Measurements from ENCODE around the gene FGFRL1.

The FGFRL1 gene

DNA sequence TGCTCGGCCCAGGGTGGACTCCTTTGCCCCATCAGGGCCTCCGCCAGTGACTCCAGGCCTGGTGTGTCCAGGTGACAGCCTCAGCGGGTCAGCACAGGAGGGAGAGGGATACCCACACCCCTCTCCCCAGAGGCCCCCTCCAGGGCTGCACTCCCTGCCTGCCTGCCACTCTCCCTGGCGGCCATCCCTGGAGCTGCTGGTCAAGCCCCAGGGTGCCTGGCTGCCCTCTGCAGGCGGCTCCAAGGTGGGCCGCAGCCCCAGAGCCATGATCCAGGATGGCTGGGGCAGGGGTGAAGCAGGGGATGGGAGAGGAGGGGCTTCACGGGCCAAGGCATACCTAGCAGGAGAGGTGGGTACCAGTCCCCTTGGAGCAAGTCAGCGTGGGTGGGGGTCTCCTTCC is 3.8 kb downstream of the FGFRL1 start:
- DNase-seq (ENCODE audit: low spot score), result no peak
- CTCF ChIA-PET, result no interaction called here
- POLR2A ChIA-PET (ENCODE audit: low non-redundant PET), result no interaction called here
- TF ChIP-seq, protein P1, sequence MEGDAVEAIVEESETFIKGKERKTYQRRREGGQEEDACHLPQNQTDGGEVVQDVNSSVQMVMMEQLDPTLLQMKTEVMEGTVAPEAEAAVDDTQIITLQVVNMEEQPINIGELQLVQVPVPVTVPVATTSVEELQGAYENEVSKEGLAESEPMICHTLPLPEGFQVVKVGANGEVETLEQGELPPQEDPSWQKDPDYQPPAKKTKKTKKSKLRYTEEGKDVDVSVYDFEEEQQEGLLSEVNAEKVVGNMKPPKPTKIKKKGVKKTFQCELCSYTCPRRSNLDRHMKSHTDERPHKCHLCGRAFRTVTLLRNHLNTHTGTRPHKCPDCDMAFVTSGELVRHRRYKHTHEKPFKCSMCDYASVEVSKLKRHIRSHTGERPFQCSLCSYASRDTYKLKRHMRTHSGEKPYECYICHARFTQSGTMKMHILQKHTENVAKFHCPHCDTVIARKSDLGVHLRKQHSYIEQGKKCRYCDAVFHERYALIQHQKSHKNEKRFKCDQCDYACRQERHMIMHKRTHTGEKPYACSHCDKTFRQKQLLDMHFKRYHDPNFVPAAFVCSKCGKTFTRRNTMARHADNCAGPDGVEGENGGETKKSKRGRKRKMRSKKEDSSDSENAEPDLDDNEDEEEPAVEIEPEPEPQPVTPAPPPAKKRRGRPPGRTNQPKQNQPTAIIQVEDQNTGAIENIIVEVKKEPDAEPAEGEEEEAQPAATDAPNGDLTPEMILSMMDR (conservative IDR thresholded peaks at IDR 0.05; ENCODE audit: low read depth), result no peak
- peak overlapping the region; percentile 3; the same call in 1 of the 2 replicates for H3K27ac ChIP-seq

DNA sequence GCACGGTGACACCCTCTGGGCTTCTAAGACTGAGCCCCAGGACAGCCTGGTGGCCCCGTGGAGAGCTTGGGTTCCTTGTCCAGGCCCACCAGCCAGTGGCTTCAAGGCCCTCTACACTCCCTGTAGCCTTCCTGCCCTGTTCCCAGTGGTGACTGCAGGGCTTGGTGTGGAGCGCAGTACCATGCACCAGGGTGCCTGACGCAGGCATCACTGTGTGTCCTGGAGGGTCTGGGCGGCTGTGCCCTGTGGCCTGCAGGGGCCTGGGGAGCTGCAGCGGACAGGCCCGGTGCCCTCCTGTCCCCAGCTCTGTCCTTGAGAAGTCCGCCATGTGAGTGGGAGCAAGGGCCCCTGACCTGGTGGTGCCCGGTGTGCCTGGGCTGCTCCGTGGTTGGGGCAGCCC is 4.3 kb downstream of the FGFRL1 start:
- TF ChIP-seq, protein P1 (conservative IDR thresholded peaks at IDR 0.05; ENCODE audit: low read depth), result no peak
- peak overlapping the region; percentile 3; the same call in 1 of the 2 replicates for H3K27ac ChIP-seq
- DNase-seq (ENCODE audit: low spot score), result no peak
- POLR2A ChIA-PET (ENCODE audit: low non-redundant PET), result interaction anchor here (0.7 kb wide), 1 partner anchor 79 kb away, joined by 4 read pairs; no protein-coding TSS in a partner anchor
- CTCF ChIA-PET, result no interaction called here

DNA sequence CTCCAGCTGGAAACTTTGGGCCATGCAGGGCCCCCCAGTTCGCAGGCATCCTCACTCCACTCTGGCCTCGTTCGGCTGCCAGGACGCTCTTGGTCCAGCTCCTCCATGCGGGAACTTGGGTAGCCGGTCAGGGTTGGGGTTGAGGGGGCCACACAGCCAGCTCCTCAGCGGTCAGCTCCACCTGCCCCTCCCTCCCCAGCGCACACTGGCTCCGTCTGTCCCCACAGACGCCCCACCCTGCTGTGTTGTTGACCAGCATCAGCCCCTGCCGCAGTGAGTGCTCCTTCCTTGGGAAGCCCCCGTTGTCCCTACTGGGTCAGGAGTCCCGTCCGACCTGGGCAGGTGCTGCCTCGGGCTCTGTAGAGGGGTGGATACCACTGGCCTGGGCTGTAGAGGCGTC is 5.8 kb downstream of the FGFRL1 start:
- H3K27ac ChIP-seq, result no peak overlapping the region
- ChIA-PET CTCF (no interaction called here), POLR2A (ENCODE audit: low non-redundant PET) (no interaction called here)
- no peak for DNase-seq (ENCODE audit: low spot score)
- TF ChIP-seq, protein P1 (conservative IDR thresholded peaks at IDR 0.05; ENCODE audit: low read depth), result no peak

DNA sequence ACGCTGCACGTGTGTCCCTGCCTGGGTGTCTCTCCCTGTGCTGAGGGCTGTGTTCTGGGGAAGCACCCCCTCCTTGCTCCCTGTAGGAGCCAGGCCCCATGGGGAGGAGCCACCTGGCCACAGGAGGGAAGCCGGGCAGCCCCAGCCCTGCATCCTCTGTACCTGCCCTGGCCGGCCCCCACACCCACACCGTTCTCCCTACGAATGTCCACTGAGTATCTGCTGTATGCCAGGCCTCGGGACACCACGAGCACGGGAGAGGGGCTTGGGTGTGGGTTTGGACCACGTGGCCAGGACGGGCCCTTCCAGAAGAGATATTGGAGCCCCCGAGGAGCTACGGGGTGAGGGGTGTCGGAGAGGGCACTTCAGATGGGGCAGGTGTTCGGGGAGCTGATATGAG is 6.3 kb downstream of the FGFRL1 start:
- no peak for DNase-seq (ENCODE audit: low spot score)
- H3K27ac ChIP-seq, result no peak overlapping the region
- TF ChIP-seq, protein P1 (conservative IDR thresholded peaks at IDR 0.05; ENCODE audit: low read depth), result no peak
- ChIA-PET POLR2A (ENCODE audit: low non-redundant PET) (no interaction called here), CTCF (no interaction called here)

DNA sequence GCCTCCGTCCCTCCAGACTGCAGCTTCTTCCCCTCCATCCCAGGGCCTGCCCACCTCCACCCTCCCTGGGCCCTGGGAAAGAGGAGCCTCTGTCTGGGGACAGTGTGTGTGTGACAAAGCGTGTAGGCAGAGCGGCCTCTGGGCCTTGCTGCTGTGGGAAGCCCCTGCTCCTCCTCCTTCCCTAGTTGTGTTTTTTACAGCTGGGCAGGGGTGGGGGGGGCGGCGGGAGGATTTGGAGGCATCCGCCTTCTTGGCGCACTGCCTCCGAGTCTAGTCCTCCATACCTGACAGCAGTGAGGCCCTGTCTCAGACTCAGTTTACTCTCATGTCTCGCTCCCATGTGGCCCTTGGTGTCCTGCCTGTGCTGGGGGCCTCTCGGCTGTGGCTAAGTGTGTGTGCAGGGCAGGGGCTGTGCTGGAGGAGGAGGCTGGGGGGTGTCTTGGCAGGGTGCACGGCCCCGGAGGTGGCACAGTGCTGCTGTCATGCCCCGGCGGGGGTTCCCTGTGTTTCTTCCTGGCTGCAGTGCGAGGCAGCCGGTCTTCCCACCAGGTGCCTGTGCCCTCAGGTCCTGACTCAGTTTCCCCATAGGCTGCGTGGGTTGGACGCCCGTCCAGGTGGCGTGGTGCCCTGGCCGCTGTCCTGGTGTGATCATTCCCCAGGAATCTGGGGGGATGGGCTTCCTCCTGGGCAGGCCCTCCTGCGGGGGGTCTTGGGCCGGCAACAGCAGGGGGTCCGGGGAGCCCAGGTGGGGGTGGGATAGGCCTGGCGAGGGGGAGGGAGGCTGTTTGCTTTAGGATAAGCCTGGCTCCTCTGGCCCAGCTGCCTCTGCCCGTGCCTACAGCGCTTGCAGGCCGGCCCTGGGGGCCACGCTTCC is 7.0 kb downstream of the FGFRL1 start:
- ChIA-PET POLR2A (ENCODE audit: low non-redundant PET) (no interaction called here), CTCF (no interaction called here)
- DNase-seq (ENCODE audit: low spot score), result no peak
- H3K27ac ChIP-seq, result 0 out of 2 replicates have a peak overlapping the region, but pooled peaks have one; percentile 55
- TF ChIP-seq, protein P1 (conservative IDR thresholded peaks at IDR 0.05; ENCODE audit: low read depth), result no peak

DNA sequence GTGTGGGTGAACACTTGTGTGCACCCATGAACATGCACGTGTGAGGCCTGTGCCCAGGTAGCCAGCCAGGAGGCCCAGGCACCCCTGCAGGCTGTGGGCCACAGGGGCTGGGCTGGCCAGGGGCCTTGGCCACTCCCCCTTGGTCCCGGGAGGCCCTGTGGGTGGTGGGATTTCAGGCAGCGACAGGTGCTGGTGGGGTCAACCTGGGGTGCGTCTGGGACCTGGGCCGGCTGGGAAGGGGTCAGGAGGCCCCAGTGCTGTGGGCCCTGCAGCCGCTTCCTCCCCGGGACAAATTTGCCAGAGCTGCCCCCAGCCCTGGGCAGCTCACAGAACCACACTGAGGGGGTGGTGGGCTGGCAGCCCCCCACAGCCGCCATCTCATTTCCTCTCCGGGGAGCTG is 7.9 kb downstream of the FGFRL1 start:
- TF ChIP-seq, protein P1 (conservative IDR thresholded peaks at IDR 0.05; ENCODE audit: low read depth), result no peak
- ChIA-PET CTCF (no interaction called here), POLR2A (ENCODE audit: low non-redundant PET) (no interaction called here)
- no peak for DNase-seq (ENCODE audit: low spot score)
- peak overlapping the region; percentile 55; the same call in 1 of the 2 replicates for H3K27ac ChIP-seq
